ENCODE results near the gene MSX2.
"Not testable (repeated sequence)": the region's sequence is repeated elsewhere in the genome, so short reads cannot be mapped to it uniquely, and the experiment has no call there.

MSX2 gene

GRCh38 chr5:174752121-174752520, 27.7 kb downstream of the MSX2 start:
- 100% methylated on average over 3 of the region's 5 CpGs for WGBS, 2 experiments (ENCODE audit: insufficient coverage in 2 of 2)
- H3K4me3 ChIP-seq (ENCODE audit: extremely low read depth, insufficient read depth, low read length, poor library complexity, severe bottlenecking): peak overlapping the region; percentile 57
- no peak overlapping the region for H3K27ac ChIP-seq (ENCODE audit: low read depth, low read length, severe bottlenecking)
- H3K9me3 ChIP-seq (ENCODE audit: control insufficient read depth, low read length): no peaks in the 10 kb centered on the region
- H3K36me3 ChIP-seq (ENCODE audit: control insufficient read depth, insufficient read depth, low read length): no peaks in the 10 kb centered on the region
- H3K4me1 ChIP-seq (ENCODE audit: control insufficient read depth, insufficient read depth, low read length, poor library complexity, severe bottlenecking): no peaks in the 10 kb centered on the region

GRCh38 chr5:174755106-174755505, 30.7 kb downstream of the MSX2 start:
- Histone ChIP-seq H3K4me1 (ENCODE audit: control insufficient read depth, insufficient read depth, low read length, poor library complexity, severe bottlenecking) (no peaks in the 10 kb centered on the region), H3K36me3 (ENCODE audit: control insufficient read depth, insufficient read depth, low read length) (no peaks in the 10 kb centered on the region), H3K9me3 (ENCODE audit: control insufficient read depth, low read length) (peaks cover 6% of the 10 kb centered on the region), H3K4me3 (ENCODE audit: extremely low read depth, insufficient read depth, low read length, poor library complexity, severe bottlenecking) (no peak overlapping the region), H3K27ac (ENCODE audit: low read depth, low read length, severe bottlenecking) (no peak overlapping the region)
- no CpG with 5 or more reads among the region's 2 CpGs for WGBS, 2 experiments (ENCODE audit: insufficient coverage in 2 of 2)

GRCh38 chr5:174759091-174759490, 34.7 kb downstream of the MSX2 start:
- Histone ChIP-seq H3K4me1 (ENCODE audit: control insufficient read depth, insufficient read depth, low read length, poor library complexity, severe bottlenecking) (no peaks in the 10 kb centered on the region), H3K9me3 (ENCODE audit: control insufficient read depth, low read length) (peaks cover 6% of the 10 kb centered on the region), H3K36me3 (ENCODE audit: control insufficient read depth, insufficient read depth, low read length) (no peaks in the 10 kb centered on the region), H3K4me3 (ENCODE audit: extremely low read depth, insufficient read depth, low read length, poor library complexity, severe bottlenecking) (no peak overlapping the region), H3K27ac (ENCODE audit: low read depth, low read length, severe bottlenecking) (no peak overlapping the region)
- 73 to 94% methylated on average over 3 of the region's 3 CpGs for WGBS, 2 experiments (ENCODE audit: insufficient coverage in 2 of 2)

- H3K9me3 ChIP-seq (ENCODE audit: control insufficient read depth, low read length): peaks cover 6% of the 10 kb centered on the region
- no peak overlapping the region for H3K4me3 ChIP-seq (ENCODE audit: extremely low read depth, insufficient read depth, low read length, poor library complexity, severe bottlenecking)
- H3K36me3 ChIP-seq (ENCODE audit: control insufficient read depth, insufficient read depth, low read length): no peaks in the 10 kb centered on the region
- no peak overlapping the region for H3K27ac ChIP-seq (ENCODE audit: low read depth, low read length, severe bottlenecking)
- H3K4me1 ChIP-seq (ENCODE audit: control insufficient read depth, insufficient read depth, low read length, poor library complexity, severe bottlenecking): no peaks in the 10 kb centered on the region
- 92 to 94% methylated on average over 9 of the region's 11 CpGs for WGBS, 2 experiments (ENCODE audit: insufficient coverage in 2 of 2)
Measured at GRCh38 chr5:174760721-174761120, 36.3 kb downstream of the MSX2 start.

GRCh38 chr5:174761341-174761740, 37.0 kb downstream of the MSX2 start:
- not testable (repeated sequence) for H3K36me3 ChIP-seq (ENCODE audit: control insufficient read depth, insufficient read depth, low read length); H3K4me1 ChIP-seq (ENCODE audit: control insufficient read depth, insufficient read depth, low read length, poor library complexity, severe bottlenecking); H3K9me3 ChIP-seq (ENCODE audit: control insufficient read depth, low read length); H3K4me3 ChIP-seq (ENCODE audit: extremely low read depth, insufficient read depth, low read length, poor library complexity, severe bottlenecking); H3K27ac ChIP-seq (ENCODE audit: low read depth, low read length, severe bottlenecking)
- WGBS, 2 experiments (ENCODE audit: insufficient coverage in 2 of 2): no CpG with 5 or more reads among the region's 2 CpGs

DNA sequence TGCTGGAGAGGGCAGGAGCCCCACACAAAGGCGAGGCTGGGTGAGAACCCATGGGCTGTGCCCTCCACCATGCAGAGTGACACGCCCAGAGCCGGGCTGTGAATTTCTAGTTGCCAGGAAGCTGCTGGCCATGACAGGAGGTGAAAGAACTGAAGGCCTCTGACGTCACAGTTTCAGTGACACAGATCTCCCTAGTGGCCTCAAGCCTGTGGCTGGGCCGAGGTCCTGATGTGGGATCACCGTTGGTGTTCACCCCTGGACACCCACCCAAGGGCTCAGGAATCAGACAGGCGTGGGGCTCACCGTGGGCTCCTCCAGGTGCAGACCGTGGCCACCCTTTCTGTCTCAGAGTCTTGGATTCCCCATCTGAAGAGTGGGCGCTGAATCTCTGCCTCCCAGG, 39.9 kb downstream of the MSX2 start:
- WGBS, 2 experiments (ENCODE audit: insufficient coverage in 2 of 2): 91 to 92% methylated on average over 8 to 9 of the region's 10 CpGs
- no peaks in the 10 kb centered on the region for H3K9me3 ChIP-seq (ENCODE audit: control insufficient read depth, low read length)
- no peaks in the 10 kb centered on the region for H3K36me3 ChIP-seq (ENCODE audit: control insufficient read depth, insufficient read depth, low read length)
- no peaks in the 10 kb centered on the region for H3K4me1 ChIP-seq (ENCODE audit: control insufficient read depth, insufficient read depth, low read length, poor library complexity, severe bottlenecking)
- no peak overlapping the region for H3K27ac ChIP-seq (ENCODE audit: low read depth, low read length, severe bottlenecking)
- H3K4me3 ChIP-seq (ENCODE audit: extremely low read depth, insufficient read depth, low read length, poor library complexity, severe bottlenecking): no peak overlapping the region

GRCh38 chr5:174765540-174765939, 41.2 kb downstream of the MSX2 start:
- Histone ChIP-seq H3K4me1 (ENCODE audit: control insufficient read depth, insufficient read depth, low read length, poor library complexity, severe bottlenecking) (no peaks in the 10 kb centered on the region), H3K4me3 (ENCODE audit: extremely low read depth, insufficient read depth, low read length, poor library complexity, severe bottlenecking) (no peak overlapping the region), H3K27ac (ENCODE audit: low read depth, low read length, severe bottlenecking) (no peak overlapping the region), H3K36me3 (ENCODE audit: control insufficient read depth, insufficient read depth, low read length) (no peaks in the 10 kb centered on the region), H3K9me3 (ENCODE audit: control insufficient read depth, low read length) (no peaks in the 10 kb centered on the region)
- WGBS, 2 experiments (ENCODE audit: insufficient coverage in 2 of 2): 96 to 97% methylated on average over 16 to 17 of the region's 18 CpGs

DNA sequence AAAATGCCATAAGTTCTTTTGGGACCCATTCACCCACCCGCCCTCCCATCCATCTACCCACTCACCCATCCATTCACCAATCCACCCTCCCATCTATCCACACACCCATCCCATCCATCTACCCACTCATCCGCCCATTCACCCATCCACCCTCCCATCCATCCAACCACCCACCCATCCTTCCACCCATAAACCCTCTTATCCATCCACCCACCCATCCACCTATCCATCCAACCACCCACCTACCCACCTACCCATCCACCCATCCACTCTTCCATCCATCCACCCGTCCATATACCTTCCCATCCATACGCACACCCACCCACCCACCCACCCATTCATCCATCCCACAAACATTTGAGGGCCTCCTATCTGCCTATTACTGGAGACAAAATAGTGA, 43.3 kb downstream of the MSX2 start:
- Histone ChIP-seq H3K36me3 (ENCODE audit: control insufficient read depth, insufficient read depth, low read length) (no peaks in the 10 kb centered on the region), H3K4me3 (ENCODE audit: extremely low read depth, insufficient read depth, low read length, poor library complexity, severe bottlenecking) (no peak overlapping the region), H3K4me1 (ENCODE audit: control insufficient read depth, insufficient read depth, low read length, poor library complexity, severe bottlenecking) (no peaks in the 10 kb centered on the region), H3K9me3 (ENCODE audit: control insufficient read depth, low read length) (no peaks in the 10 kb centered on the region), H3K27ac (ENCODE audit: low read depth, low read length, severe bottlenecking) (no peak overlapping the region)
- WGBS, 2 experiments (ENCODE audit: insufficient coverage in 2 of 2): 20 to 38% methylated on average over 1 of the region's 4 CpGs

GRCh38 chr5:174769005-174769404, 44.6 kb downstream of the MSX2 start:
- 94 to 96% methylated on average over 4 of the region's 4 CpGs for WGBS, 2 experiments (ENCODE audit: insufficient coverage in 2 of 2)
- no peaks in the 10 kb centered on the region for H3K9me3 ChIP-seq (ENCODE audit: control insufficient read depth, low read length)
- H3K27ac ChIP-seq (ENCODE audit: low read depth, low read length, severe bottlenecking): no peak overlapping the region
- no peaks in the 10 kb centered on the region for H3K36me3 ChIP-seq (ENCODE audit: control insufficient read depth, insufficient read depth, low read length)
- no peak overlapping the region for H3K4me3 ChIP-seq (ENCODE audit: extremely low read depth, insufficient read depth, low read length, poor library complexity, severe bottlenecking)
- no peaks in the 10 kb centered on the region for H3K4me1 ChIP-seq (ENCODE audit: control insufficient read depth, insufficient read depth, low read length, poor library complexity, severe bottlenecking)

DNA sequence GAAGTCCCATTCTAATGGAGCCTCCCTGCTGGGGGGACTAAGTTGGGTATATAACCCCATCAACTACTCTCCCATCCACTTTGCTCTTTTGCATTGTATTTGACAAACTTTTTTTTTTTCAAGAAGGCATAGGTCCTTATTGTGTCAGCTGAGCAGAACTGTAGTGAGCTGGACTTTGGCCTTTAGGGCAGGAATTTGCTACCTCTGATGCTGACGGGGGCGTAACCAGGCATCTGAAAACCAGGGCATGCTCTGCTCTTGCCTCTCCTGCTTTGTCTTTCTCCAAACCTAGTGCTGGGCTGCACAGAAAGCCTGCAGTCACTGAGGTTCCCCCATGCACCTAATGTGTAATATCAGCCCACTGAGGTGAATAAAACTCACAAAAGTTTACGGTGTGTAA, 49.0 kb downstream of the MSX2 start:
- WGBS, 2 experiments (ENCODE audit: insufficient coverage in 2 of 2): 91 to 97% methylated on average over 3 of the region's 3 CpGs
- Histone ChIP-seq H3K27ac (ENCODE audit: low read depth, low read length, severe bottlenecking) (no peak overlapping the region), H3K4me1 (ENCODE audit: control insufficient read depth, insufficient read depth, low read length, poor library complexity, severe bottlenecking) (no peaks in the 10 kb centered on the region), H3K9me3 (ENCODE audit: control insufficient read depth, low read length) (no peaks in the 10 kb centered on the region), H3K36me3 (ENCODE audit: control insufficient read depth, insufficient read depth, low read length) (no peaks in the 10 kb centered on the region), H3K4me3 (ENCODE audit: extremely low read depth, insufficient read depth, low read length, poor library complexity, severe bottlenecking) (no peak overlapping the region)

GRCh38 chr5:174775081-174775480, 50.7 kb downstream of the MSX2 start:
- Histone ChIP-seq H3K27ac (ENCODE audit: low read depth, low read length, severe bottlenecking) (no peak overlapping the region), H3K4me3 (ENCODE audit: extremely low read depth, insufficient read depth, low read length, poor library complexity, severe bottlenecking) (no peak overlapping the region), H3K36me3 (ENCODE audit: control insufficient read depth, insufficient read depth, low read length) (no peaks in the 10 kb centered on the region), H3K9me3 (ENCODE audit: control insufficient read depth, low read length) (no peaks in the 10 kb centered on the region), H3K4me1 (ENCODE audit: control insufficient read depth, insufficient read depth, low read length, poor library complexity, severe bottlenecking) (no peaks in the 10 kb centered on the region)
- 83 to 85% methylated on average over 1 to 2 of the region's 3 CpGs for WGBS, 2 experiments (ENCODE audit: insufficient coverage in 2 of 2)

DNA sequence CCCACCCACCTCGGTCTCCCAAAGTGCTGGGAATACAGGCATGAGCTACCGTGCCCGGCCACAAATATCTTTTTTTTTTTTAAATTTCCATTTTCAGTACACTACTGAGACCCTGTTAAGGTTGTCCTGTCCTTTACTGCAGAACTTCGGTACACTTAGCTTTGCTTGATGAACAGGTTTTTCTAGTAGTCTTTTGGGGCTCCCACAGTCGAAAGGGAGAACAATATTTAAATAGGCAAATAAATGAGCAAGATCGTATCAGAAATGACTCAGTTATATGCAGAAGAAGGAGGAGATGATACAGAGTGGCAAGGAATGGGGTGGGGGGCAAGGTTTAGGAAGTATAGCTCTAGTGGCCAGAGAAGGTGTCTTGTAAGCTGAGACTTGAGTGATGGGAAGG, 52.7 kb downstream of the MSX2 start:
- Histone ChIP-seq H3K27ac (ENCODE audit: low read depth, low read length, severe bottlenecking) (no peak overlapping the region), H3K4me3 (ENCODE audit: extremely low read depth, insufficient read depth, low read length, poor library complexity, severe bottlenecking) (no peak overlapping the region), H3K9me3 (ENCODE audit: control insufficient read depth, low read length) (no peaks in the 10 kb centered on the region), H3K4me1 (ENCODE audit: control insufficient read depth, insufficient read depth, low read length, poor library complexity, severe bottlenecking) (no peaks in the 10 kb centered on the region), H3K36me3 (ENCODE audit: control insufficient read depth, insufficient read depth, low read length) (no peaks in the 10 kb centered on the region)
- WGBS, 2 experiments (ENCODE audit: insufficient coverage in 2 of 2): 95 to 96% methylated on average over 3 to 4 of the region's 6 CpGs

Measured in mesodermal cell (in vitro differentiated cells).